AG04449 (cell line): Measurements from ENCODE around the gene CYP26C1.
A peak's percentile ranks its signal among the peaks of the same experiment; 100 is the strongest.

ENCODE experiments used
- CTCF ChIA-PET: fragments of 350-600 bp; formaldehyde crosslinking; extraction: SDS; loops from one replicate; lab custom pipeline; 2021; ENCODE audit warnings: antibody characterized with exemption; lab: Yijun Ruan, JAX
- POLR2A ChIA-PET: fragments of 400-600, 350-600 bp; formaldehyde crosslinking; extraction: SDS; loops from one replicate; lab custom pipeline; 2020; ENCODE audit warnings: antibody characterized with exemption, inconsistent platforms; lab: Yijun Ruan, JAX
- DNase-seq: peaks from one replicate; pipeline ENCODE4 v3.0.0-alpha.2; 2010; ENCODE audit warnings: low read depth, low spot score
- H3K4me3 ChIP-seq: 2 replicates; pipeline ENCODE4 v1.5.1; 2011; ENCODE audit warnings: low read depth, mild to moderate bottlenecking, control low read depth, low read length
- TF ChIP-seq, protein P1 (sequence below): IDR thresholded peaks from one replicate; pipeline ENCODE4 v1.5.1; 2011; ENCODE audit warnings: mild to moderate bottlenecking, moderate library complexity, low read length, control low read depth, inconsistent platforms; ENCODE audit not compliant: insufficient read depth; ENCODE audit errors: missing control alignments

CYP26C1 gene

DNA sequence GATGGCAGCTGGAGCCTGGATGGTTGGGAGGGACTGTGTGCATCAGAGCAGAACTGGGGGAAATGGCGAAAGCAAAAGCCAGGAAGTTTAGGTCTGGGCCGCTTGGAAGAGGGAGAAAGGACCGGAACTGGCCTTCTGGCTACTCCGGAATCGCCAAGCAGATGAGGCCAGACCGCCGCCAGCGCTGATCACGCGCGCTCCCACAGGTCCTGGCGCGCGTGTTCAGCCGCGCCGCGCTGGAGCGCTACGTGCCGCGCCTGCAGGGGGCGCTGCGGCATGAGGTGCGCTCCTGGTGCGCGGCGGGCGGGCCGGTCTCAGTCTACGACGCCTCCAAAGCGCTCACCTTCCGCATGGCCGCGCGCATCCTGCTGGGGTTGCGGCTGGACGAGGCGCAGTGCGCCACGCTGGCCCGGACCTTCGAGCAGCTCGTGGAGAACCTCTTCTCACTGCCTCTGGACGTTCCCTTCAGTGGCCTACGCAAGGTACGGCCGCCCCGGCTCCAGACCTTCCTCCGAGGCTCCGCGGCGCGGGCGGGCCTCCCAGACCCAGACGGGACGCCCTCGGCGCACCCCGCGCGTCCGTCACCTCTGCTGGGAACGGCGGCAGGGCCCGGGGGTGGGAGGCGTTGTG is 2.0 kb downstream of the CYP26C1 start:
- no peak for DNase-seq
- H3K4me3 ChIP-seq: peak overlapping the region; percentile 50
- TF ChIP-seq, protein P1, sequence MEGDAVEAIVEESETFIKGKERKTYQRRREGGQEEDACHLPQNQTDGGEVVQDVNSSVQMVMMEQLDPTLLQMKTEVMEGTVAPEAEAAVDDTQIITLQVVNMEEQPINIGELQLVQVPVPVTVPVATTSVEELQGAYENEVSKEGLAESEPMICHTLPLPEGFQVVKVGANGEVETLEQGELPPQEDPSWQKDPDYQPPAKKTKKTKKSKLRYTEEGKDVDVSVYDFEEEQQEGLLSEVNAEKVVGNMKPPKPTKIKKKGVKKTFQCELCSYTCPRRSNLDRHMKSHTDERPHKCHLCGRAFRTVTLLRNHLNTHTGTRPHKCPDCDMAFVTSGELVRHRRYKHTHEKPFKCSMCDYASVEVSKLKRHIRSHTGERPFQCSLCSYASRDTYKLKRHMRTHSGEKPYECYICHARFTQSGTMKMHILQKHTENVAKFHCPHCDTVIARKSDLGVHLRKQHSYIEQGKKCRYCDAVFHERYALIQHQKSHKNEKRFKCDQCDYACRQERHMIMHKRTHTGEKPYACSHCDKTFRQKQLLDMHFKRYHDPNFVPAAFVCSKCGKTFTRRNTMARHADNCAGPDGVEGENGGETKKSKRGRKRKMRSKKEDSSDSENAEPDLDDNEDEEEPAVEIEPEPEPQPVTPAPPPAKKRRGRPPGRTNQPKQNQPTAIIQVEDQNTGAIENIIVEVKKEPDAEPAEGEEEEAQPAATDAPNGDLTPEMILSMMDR: peak; percentile 62
- ChIA-PET CTCF (interaction anchor here (0.7 to 3.3 kb wide), 13 partner anchors 9 to 444 kb away, joined by 3 to 10 read pairs (median 5); partner anchors contain the start of gene CYP26A1), POLR2A (no interaction called here)

DNA sequence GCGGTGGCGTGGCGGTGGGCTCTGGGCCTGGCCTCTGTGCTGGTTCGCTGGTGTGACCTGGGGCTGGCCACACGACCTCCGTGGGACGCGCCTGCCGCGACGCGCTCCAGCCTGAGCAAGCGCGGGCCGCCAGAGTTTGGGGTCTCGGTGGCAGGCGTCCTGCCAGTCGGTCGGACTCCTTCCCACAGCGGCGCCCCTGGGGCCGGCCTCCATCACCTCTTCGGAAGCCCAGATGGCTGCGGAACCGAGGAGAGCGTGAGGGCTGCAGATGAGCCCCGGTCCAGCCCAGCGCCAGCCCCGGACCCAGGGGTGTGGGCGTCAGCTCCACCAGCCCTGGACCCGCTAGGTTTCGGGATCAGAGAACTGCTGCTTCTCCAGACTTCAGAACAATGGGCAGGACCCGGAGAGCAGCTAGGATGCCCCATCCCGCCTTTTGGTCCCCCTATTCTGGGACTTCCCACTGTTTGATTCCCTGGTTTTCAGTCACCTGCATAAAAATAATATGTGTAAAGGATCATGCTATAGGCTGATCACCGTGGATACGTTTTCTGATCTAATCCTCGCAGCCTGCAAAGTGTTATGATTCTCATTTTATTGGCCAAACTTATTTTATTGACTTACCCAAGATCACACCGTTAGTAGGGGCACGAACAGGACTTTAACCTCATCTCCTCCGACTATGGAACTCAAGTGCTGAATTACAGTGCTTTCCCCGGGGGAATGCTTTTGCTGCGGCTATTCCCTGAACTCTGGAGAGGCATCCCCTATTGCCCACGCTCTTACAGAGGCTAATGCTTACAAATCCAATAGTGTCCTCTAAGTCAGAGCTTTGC is 2.8 kb downstream of the CYP26C1 start:
- TF ChIP-seq, protein P1: no peak
- ChIA-PET CTCF (interaction anchor here (0.7 to 3.3 kb wide), 14 partner anchors 9 to 443 kb away, joined by 3 to 10 read pairs (median 4); partner anchors contain the start of gene CYP26A1), POLR2A (no interaction called here)
- peak overlapping the region; percentile 50; the same call in 1 of the 2 replicates for H3K4me3 ChIP-seq
- no peak for DNase-seq

DNA sequence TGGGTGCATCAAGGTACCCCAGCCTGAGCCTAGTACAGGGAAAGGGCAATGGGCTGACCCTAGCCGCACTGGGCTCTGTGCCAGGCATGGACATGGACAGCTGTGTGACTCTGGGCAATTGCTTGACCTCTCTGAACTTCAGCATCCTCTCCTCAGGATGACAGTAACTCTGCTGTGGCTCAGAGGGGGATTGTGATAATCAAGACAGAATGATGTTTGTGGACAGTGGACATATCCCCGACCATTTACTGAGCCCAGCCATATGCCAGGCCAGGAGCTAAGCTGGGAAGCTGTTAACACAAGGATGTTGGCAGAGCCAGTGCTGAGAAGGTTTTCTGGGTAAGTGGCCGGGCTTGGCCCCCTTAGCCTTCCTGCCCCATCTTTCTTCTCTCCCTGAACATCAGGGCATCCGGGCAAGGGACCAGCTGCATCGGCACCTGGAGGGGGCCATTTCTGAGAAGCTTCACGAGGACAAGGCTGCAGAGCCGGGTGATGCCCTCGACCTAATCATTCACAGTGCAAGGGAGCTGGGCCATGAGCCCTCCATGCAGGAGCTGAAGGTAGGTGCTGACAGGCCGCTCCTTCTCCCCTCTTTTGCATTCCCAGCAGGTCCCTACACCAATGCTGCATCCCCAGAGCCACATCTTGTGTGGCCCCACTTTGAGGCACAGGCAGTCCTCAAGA is 3.5 kb downstream of the CYP26C1 start:
- no peak overlapping the region for H3K4me3 ChIP-seq
- CTCF ChIA-PET: interaction anchor here (1.1 to 2.3 kb wide), 11 partner anchors 8 to 179 kb away, joined by 3 to 7 read pairs (median 6); no protein-coding TSS in a partner anchor
- POLR2A ChIA-PET: no interaction called here
- TF ChIP-seq, protein P1: no peak
- DNase-seq: no peak

DNA sequence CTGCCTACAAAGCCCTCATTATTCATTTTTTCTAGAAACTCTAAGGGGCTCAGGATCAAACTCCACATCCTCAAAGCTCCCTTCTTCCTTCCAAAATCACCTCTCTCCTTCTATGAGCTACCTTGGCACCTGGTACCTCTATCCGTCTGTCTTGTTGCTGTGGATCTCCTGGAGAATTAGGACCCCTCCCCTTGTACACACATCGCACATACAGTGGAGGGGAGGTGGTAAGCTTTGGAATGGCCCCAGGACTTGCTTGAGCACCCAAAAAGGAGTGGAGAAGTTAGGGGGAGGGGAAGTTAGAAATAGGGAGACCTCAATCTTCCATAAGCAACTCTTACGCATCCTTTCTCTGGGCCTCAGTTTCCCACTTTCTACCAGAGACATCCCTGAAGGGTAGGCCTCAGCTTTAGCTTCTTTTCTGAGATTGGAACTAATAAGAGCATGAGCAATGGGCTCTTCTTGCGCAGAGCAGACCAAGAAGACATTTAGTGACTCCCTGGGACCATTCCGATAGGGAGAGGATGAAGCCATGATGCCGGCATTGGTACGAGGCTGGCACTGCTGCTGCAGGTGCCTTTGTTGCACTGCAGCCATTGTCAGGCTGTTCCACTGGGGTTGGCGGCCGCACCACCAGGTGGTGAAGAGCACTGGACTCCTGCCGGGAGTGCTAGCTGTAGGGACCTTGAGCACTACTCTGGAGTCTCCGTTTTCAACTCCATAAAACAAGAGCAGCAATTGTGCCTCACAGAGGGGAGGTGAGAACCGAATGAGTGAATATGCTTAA is 4.5 kb downstream of the CYP26C1 start:
- DNase-seq: no peak
- ChIA-PET CTCF (interaction anchor here (1.1 to 2.3 kb wide), 16 partner anchors 7 to 442 kb away, joined by 3 to 7 read pairs (median 6); no protein-coding TSS in a partner anchor), POLR2A (interaction anchor here (1.5 kb wide), 1 partner anchor 10 kb away, joined by 3 read pairs; no protein-coding TSS in a partner anchor)
- no peak overlapping the region for H3K4me3 ChIP-seq
- TF ChIP-seq, protein P1: no peak

DNA sequence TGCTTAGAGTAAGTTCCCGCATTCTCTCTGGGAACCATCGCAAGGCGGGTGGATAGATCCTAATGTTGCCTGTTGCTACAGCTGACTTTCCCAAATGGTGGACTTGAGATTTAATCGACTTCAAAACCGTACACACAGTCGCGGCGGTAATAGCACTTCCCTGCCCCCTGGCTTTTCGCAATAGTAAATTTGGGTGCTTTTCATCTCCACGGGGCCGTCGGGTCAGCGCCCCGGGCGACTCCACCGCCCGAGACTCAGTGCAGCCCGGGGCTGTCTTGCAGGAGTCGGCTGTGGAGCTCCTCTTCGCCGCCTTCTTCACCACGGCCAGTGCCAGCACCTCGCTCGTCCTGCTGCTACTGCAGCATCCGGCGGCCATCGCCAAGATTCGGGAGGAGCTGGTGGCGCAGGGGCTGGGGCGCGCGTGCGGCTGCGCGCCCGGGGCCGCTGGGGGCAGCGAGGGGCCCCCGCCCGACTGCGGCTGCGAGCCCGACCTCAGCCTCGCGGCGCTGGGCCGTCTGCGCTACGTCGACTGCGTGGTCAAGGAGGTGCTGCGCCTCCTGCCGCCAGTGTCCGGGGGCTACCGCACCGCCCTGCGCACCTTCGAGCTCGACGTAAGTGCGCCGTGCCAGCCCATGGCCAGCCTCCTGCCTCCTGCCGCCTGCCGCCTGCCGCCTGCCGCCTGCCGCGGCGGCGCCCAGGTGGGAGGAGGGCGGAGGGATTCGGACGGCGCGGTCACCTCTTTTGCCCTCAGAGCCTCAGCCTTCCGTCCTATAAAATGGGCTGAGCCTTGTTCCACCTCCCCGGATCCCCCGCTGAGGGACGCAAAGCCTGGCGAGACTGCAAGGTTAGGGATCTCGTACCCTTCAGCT is 5.3 kb downstream of the CYP26C1 start:
- TF ChIP-seq, protein P1: no peak
- CTCF ChIA-PET: interaction anchor here (1.0 to 2.3 kb wide), 14 partner anchors 9 to 441 kb away, joined by 3 to 16 read pairs (median 4); no protein-coding TSS in a partner anchor
- POLR2A ChIA-PET: interaction anchor here (1.5 kb wide), 1 partner anchor 9 kb away, joined by 3 read pairs; no protein-coding TSS in a partner anchor
- no peak for DNase-seq
- peak overlapping the region; percentile 28 for H3K4me3 ChIP-seq
